A673 (cell line): ENCODE measurements around the gene CD302. TPM values are rescaled to one million over a fixed set of nuclear protein-coding genes. Genes with fewer than 3 reads are reported as not detected.
A peak's percentile ranks its signal among the peaks of the same experiment; 100 is the strongest.

Experiments
- BruUV-seq: library from RNA; stranded (reverse); fragments of 400-500 nt; replicated peaks from 2 replicates; lab custom pipeline; 2021; lab: Mats Ljungman, UMichigan
- CTCF ChIA-PET: fragments of 300-600 bp; sonication (Branson Sonifier 250); formaldehyde crosslinking; loops from one replicate; lab custom pipeline; 2022; ENCODE audit warnings: antibody characterized with exemption; lab: Charles Lee
- POLR2A ChIA-PET: fragments of 300-600 bp; sonication (Branson Sonifier 250); formaldehyde crosslinking; loops from one replicate; lab custom pipeline; 2022; ENCODE audit warnings: antibody characterized with exemption; ENCODE audit not compliant: low non-redundant PET; lab: Charles Lee
- DNase-seq: peaks from one replicate; pipeline ENCODE4 v3.0.0-alpha.2; 2015; ENCODE audit warnings: low spot score
- H3K27ac ChIP-seq: fragments of 200-600 bp; sonication (generic); 2 replicates; pipeline ENCODE4 v1.5.1; 2016; ENCODE audit warnings: mixed run types, low read depth, mild to moderate bottlenecking, mixed read lengths, antibody characterized with exemption, low read length; ENCODE audit not compliant: poor library complexity, severe bottlenecking
- H3K27me3 ChIP-seq: fragments of 200-600 bp; sonication (generic); replicated peaks from 2 replicates; pipeline ENCODE4 v1.6.1; 2017; ENCODE audit warnings: mixed run types, low read depth, mild to moderate bottlenecking, mixed read lengths, antibody characterized with exemption, low read length; ENCODE audit not compliant: insufficient read depth, poor library complexity
- H3K36me3 ChIP-seq: fragments of 200-600 bp; sonication (generic); 2 replicates; pipeline ENCODE4 v1.6.1; 2016; ENCODE audit warnings: mixed run types, mild to moderate bottlenecking, mixed read lengths, antibody characterized with exemption, low read length; ENCODE audit not compliant: insufficient read depth, poor library complexity, severe bottlenecking
- H3K4me1 ChIP-seq: fragments of 200-600 bp; sonication (generic); 2 replicates; pipeline ENCODE4 v1.6.1; 2017; ENCODE audit warnings: mixed run types, mild to moderate bottlenecking, mixed read lengths, antibody characterized with exemption, low read length; ENCODE audit not compliant: insufficient read depth, poor library complexity, severe bottlenecking
- H3K4me3 ChIP-seq: fragments of 200-600 bp; sonication (generic); 2 replicates; pipeline ENCODE4 v1.5.1; 2016; ENCODE audit warnings: low read depth, mixed run types, mild to moderate bottlenecking, mixed read lengths, low read length; ENCODE audit not compliant: poor library complexity, severe bottlenecking
- H3K9me3 ChIP-seq: fragments of 200-600 bp; sonication (generic); 2 replicates; pipeline ENCODE4 v1.6.1; 2016; ENCODE audit warnings: mixed run types, low read depth, mild to moderate bottlenecking, mixed read lengths, antibody characterized with exemption, low read length; ENCODE audit not compliant: poor library complexity, severe bottlenecking
- EZH2 ChIP-seq: fragments of 200-600 bp; sonication (generic); IDR thresholded peaks from 2 replicates; pipeline ENCODE4 v1.6.1; 2017; ENCODE audit warnings: borderline replicate concordance, low read depth, mild to moderate bottlenecking, mixed read lengths, antibody characterized with exemption, low read length; ENCODE audit not compliant: poor library complexity, severe bottlenecking
- intact Hi-C: fragments of 100-400 bp; cut with micrococcal nuclease; formaldehyde crosslinking; loops from one replicate; pipeline ENCODE4 v1.10.0; 2022; ENCODE audit not compliant: unreplicated experiment
- total RNA-seq: library from RNA; stranded (reverse); gene quantifications from 2 replicates; pipeline ENCODE4 v1.2.3, GENCODE V29; 2021
- TF ChIP-seq, protein P1 (sequence below): fragments of 300-800, 200-600 bp; sonication (generic); conservative IDR thresholded peaks from 2 replicates; pipeline ENCODE4 v1.5.1; 2017; ENCODE audit warnings: low read depth, mild to moderate bottlenecking, antibody characterized with exemption, low read length, moderate library complexity, mixed read lengths

The CD302 gene
- total RNA-seq, 1 experiment from 2014 or later: 0.24 TPM

DNA sequence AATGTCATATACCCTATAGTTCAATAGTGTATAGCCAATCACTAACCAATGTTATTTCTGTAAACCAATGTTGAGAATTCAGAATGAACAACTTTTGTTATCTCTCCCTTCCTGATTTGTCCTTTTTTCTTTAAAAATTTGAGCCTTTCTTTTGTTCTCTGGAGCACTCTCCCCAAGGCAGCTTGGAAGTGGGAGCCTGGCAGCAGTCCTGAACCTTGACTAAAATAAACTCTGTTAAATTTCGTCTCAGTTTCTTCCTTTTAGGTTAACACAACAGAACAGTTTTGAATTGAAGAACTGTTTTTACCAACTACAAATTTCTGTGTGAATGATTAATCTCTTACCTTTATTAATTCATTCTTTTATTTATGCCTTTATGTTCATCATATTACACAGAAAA is 35.9 kb downstream of the CD302 start:
- no TSS peak for BruUV-seq
- Histone ChIP-seq H3K9me3 (no peaks in the 10 kb centered on the region), H3K27me3 (no peaks in the 10 kb centered on the region), H3K36me3 (peaks cover 77% of the 10 kb centered on the region), H3K4me3 (no peak overlapping the region), H3K27ac (no peak overlapping the region), H3K4me1 (no peaks in the 10 kb centered on the region)
- TF ChIP-seq, protein P1, sequence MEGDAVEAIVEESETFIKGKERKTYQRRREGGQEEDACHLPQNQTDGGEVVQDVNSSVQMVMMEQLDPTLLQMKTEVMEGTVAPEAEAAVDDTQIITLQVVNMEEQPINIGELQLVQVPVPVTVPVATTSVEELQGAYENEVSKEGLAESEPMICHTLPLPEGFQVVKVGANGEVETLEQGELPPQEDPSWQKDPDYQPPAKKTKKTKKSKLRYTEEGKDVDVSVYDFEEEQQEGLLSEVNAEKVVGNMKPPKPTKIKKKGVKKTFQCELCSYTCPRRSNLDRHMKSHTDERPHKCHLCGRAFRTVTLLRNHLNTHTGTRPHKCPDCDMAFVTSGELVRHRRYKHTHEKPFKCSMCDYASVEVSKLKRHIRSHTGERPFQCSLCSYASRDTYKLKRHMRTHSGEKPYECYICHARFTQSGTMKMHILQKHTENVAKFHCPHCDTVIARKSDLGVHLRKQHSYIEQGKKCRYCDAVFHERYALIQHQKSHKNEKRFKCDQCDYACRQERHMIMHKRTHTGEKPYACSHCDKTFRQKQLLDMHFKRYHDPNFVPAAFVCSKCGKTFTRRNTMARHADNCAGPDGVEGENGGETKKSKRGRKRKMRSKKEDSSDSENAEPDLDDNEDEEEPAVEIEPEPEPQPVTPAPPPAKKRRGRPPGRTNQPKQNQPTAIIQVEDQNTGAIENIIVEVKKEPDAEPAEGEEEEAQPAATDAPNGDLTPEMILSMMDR: no peak
- TF ChIP-seq EZH2: no peak
- ChIA-PET POLR2A (no interaction called here), CTCF (no interaction called here)
- intact Hi-C loops: no loop called here
- no peak for DNase-seq

DNA sequence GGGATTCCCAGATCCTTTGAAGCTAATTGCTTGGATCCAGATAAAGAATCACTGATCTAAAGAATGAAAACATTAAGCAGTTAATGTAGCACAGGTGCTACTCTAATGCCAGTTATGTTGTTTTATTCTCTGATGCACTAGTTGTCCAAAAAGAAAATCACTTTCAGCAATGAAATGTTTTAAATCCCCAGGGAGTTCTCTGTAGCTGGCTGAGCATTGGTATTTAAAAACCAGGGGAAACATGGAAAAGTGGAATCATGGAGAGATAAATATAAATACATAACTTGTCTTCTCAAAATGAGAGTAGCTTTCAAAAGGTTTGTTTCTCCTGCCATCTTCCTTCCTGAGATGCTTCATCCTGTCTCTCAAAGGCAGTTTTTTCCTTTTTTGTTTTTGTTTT is 37.7 kb downstream of the CD302 start:
- Histone ChIP-seq H3K4me1 (no peaks in the 10 kb centered on the region), H3K27me3 (no peaks in the 10 kb centered on the region), H3K9me3 (no peaks in the 10 kb centered on the region), H3K4me3 (no peak overlapping the region), H3K36me3 (peaks cover 85% of the 10 kb centered on the region), H3K27ac (no peak overlapping the region)
- BruUV-seq: no TSS peak
- CTCF ChIA-PET: no interaction called here
- no peak for DNase-seq
- POLR2A ChIA-PET: no interaction called here
- no peak for TF ChIP-seq EZH2
- TF ChIP-seq, protein P1: no peak
- intact Hi-C loops: no loop called here

DNA sequence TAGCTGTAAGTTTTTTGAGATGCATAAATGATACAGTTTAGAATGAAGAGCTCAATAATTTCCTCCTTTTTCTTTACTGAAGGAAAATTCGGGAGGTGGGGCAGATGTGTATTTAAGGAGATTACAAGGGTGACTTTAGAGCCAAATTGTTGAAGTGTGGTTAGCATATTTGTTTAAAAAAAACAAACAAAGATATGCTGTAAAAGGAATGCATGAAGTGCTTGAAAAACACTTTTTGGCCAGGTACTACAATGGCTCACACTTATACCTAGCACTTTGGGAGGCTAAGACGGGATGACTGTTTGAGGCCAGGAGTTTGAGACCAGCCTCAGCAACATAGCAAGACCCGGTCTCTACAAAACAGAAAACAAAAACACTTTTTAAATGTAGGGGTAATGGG is 38.4 kb downstream of the CD302 start:
- no peak for TF ChIP-seq EZH2
- intact Hi-C loops: no loop called here
- no peaks in the 10 kb centered on the region for H3K9me3 ChIP-seq
- DNase-seq: no peak
- POLR2A ChIA-PET: no interaction called here
- peaks cover 85% of the 10 kb centered on the region for H3K36me3 ChIP-seq
- CTCF ChIA-PET: no interaction called here
- H3K27me3 ChIP-seq: no peaks in the 10 kb centered on the region
- no peaks in the 10 kb centered on the region for H3K4me1 ChIP-seq
- H3K27ac ChIP-seq: no peak overlapping the region
- H3K4me3 ChIP-seq: no peak overlapping the region
- BruUV-seq: TSS peak; percentile 16

DNA sequence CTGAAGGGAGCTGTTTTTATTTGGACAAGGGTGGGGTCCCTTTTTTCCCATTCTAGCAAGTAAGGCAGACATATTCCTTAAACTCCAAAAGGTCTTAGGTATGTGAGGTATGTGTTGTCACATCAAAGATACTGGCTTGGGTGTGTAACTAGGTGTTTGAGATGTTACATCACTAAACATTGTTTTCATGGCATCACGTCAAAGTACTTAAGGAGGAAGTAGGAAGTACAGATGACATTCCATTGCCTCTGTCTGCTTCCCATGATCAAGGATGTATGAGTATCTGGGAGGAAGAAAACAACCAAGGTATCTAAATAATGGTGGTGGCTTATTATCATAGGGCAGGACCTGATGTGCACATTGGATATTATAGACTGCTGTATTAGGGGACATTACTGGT is 39.3 kb downstream of the CD302 start:
- ChIA-PET CTCF (no interaction called here), POLR2A (no interaction called here)
- no peak for TF ChIP-seq EZH2
- TF ChIP-seq, protein P1: no peak
- no TSS peak for BruUV-seq
- no peak for DNase-seq
- H3K27ac ChIP-seq: no peak overlapping the region
- H3K36me3 ChIP-seq: peaks cover 88% of the 10 kb centered on the region
- no peaks in the 10 kb centered on the region for H3K4me1 ChIP-seq
- no peaks in the 10 kb centered on the region for H3K9me3 ChIP-seq
- intact Hi-C loops: no loop called here
- no peak overlapping the region for H3K4me3 ChIP-seq
- no peaks in the 10 kb centered on the region for H3K27me3 ChIP-seq
